Right lobe of liver (tissue), 6 donors: ENCODE measurements around the gene TRMT44. TPM values are rescaled to one million over a fixed set of nuclear protein-coding genes. Genes with fewer than 3 reads are reported as not detected.

Experiments used
- ATAC-seq, 4 donors: fragments of 200-7000 bp; cut with Tn5 transposase; one replicate each; pipeline ENCODE4 v1.9.1; 2020; ENCODE audit warnings: mild to moderate bottlenecking in 4 of 4, moderate library complexity in 4 of 4
- DNase-seq, 3 donors: peaks; one replicate each; pipeline ENCODE4 v3.0.0-alpha.2; 2020
- H3K27ac ChIP-seq, 3 donors: fragments of 200-600 bp; one replicate each; pipeline ENCODE4 v1.8.0; 2022
- H3K27me3 ChIP-seq, 2 donors: fragments of 200-600 bp; one replicate each; pipeline ENCODE4 v1.8.0; 2022
- H3K36me3 ChIP-seq, 4 donors: fragments of 200-600 bp; sonication (generic) in 1 of 4; one replicate each; pipeline versions ENCODE4 v1.5.1 to v1.8.0; 2017 to 2022; ENCODE audit warnings: control low read depth in 1 of 4
- H3K4me1 ChIP-seq, 4 donors: fragments of 200-600 bp; sonication (generic) in 1 of 4; one replicate each; pipeline versions ENCODE4 v1.5.1 to v1.8.0; 2017 to 2022; ENCODE audit warnings: control low read depth in 1 of 4
- H3K4me3 ChIP-seq, 3 donors: fragments of 200-600 bp; one replicate each; pipeline ENCODE4 v1.8.0; 2022
- H3K9me3 ChIP-seq, 4 donors: fragments of 200-600 bp; sonication (generic) in 1 of 4; one replicate each; pipeline versions ENCODE4 v1.5.1 to v1.8.0; 2017 to 2022; ENCODE audit warnings: control low read depth in 1 of 4
- CTCF ChIP-seq, 4 donors: fragments of 200-600 bp in 3 of 4; fragments of 450-650 bp in 1 of 4; IDR thresholded peaks; one replicate each; pipeline versions ENCODE4 v1.5.1 to v1.8.0; 2016 to 2022; ENCODE audit warnings: antibody characterized with exemption in 4 of 4, mild to moderate bottlenecking in 2 of 4
- POLR2A ChIP-seq: fragments of 450-650 bp; IDR thresholded peaks from one replicate; pipeline ENCODE4 v1.6.1; 2017; ENCODE audit warnings: antibody characterized with exemption, mild to moderate bottlenecking
- WGBS: methylation state at CpG from one replicate; pipeline ENCODE4 v1.1.6; 2018; ENCODE audit warnings: low coverage, low lambda C conversion rate; ENCODE audit not compliant: insufficient coverage; ENCODE audit errors: missing lambda C conversion rate; 5-methylcytosine and 5-hydroxymethylcytosine counted together
- intact Hi-C, 2 donors: fragments of 100-400 bp; cut with DNase I; formaldehyde crosslinking; loops; one replicate each; pipeline versions ENCODE4 v1.11.2 to v1.14.1; 2022
- total RNA-seq, 6 experiments: library from RNA; depleted of rRNA in 2 of 6; stranded (reverse); fragments of >200 nt in 2 of 6; fragmentation: NEBNext Ultra II Directional in 3 of 6; extraction: Animal tissue kit (Norgen Biotek cat#: 25700) in 3 of 6; gene quantifications; one replicate each; pipeline versions ENCODE4 v1.1.0 to v1.2.4, GENCODE V29; 2016 to 2023
- donor health status: DM: no; HTN: yes; CAD: no.
- donor health status: DM: no; HTN: no; CAD: no.
- donor health status: DM: no; HTN: no; CAD: no.
- donor health status: DM: no; HTN: yes; CAD: no.
- donor health status: DM: no; HTN: yes; CAD: no.

The TRMT44 gene
- total RNA-seq, 6 experiments from 2014 or later: 8.8 to 10.6 (median 9.6) TPM

- 85% methylated on average over 3 of the region's 3 CpGs for WGBS
- no peak for TF ChIP-seq CTCF (IDR thresholded peaks at IDR 0.05)
- DNase-seq (no peak), ATAC-seq (no peak)
- H3K27ac ChIP-seq: no peak overlapping the region
- no peaks in the 10 kb centered on the region for H3K27me3 ChIP-seq
- H3K4me3 ChIP-seq: no peak overlapping the region
- intact Hi-C loops: no loop called here
- H3K9me3 ChIP-seq: no peaks in the 10 kb centered on the region
- peaks cover 0 to 22% (median 8%) of the 10 kb centered on the region in 4 donors for H3K4me1 ChIP-seq
- peaks cover 0 to 9% (median 2%) of the 10 kb centered on the region in 4 donors for H3K36me3 ChIP-seq
These were observed 5.5 kb downstream of the TRMT44 start for GRCh38 chr4:8446122-8446521.

GRCh38 chr4:8451440-8452182 is 11.0 kb downstream of the TRMT44 start:
- H3K27me3 ChIP-seq: no peaks in the 10 kb centered on the region
- peak; percentile 69 to 89 (median 81) for ATAC-seq
- DNase-seq: no peak
- peaks cover 0 to 8% (median 0%) of the 10 kb centered on the region in 4 donors for H3K4me1 ChIP-seq
- intact Hi-C loops: no loop called here
- peaks cover 0 to 52% (median 25%) of the 10 kb centered on the region in 4 donors for H3K36me3 ChIP-seq
- no peak overlapping the region for H3K4me3 ChIP-seq
- no peaks in the 10 kb centered on the region for H3K9me3 ChIP-seq
- no peak for TF ChIP-seq CTCF (IDR thresholded peaks at IDR 0.05)
- TF ChIP-seq POLR2A: no peak
- peak overlapping the region in 1 of 3 donors; percentile 27 for H3K27ac ChIP-seq
- WGBS: 80% methylated on average over 9 of the region's 11 CpGs

GRCh38 chr4:8453957-8454356 is 13.4 kb downstream of the TRMT44 start:
- no peak for DNase-seq
- Histone ChIP-seq H3K4me3 (no peak overlapping the region), H3K4me1 (peaks cover 0 to 8% (median 0%) of the 10 kb centered on the region in 4 donors), H3K27ac (no peak overlapping the region), H3K27me3 (no peaks in the 10 kb centered on the region), H3K36me3 (peaks cover 0 to 52% (median 26%) of the 10 kb centered on the region in 4 donors), H3K9me3 (no peaks in the 10 kb centered on the region)
- intact Hi-C loops: no loop called here
- TF ChIP-seq POLR2A (no peak), CTCF (IDR thresholded peaks at IDR 0.05) (no peak)
- peak in 1 of 4 donors; percentile 75 for ATAC-seq
- 60% methylated on average over 2 of the region's 3 CpGs for WGBS

GRCh38 chr4:8457646-8458252 is 17.2 kb downstream of the TRMT44 start:
- H3K4me1 ChIP-seq: peaks cover 0 to 8% (median 0%) of the 10 kb centered on the region in 4 donors
- TF ChIP-seq POLR2A: no peak
- no peak for TF ChIP-seq CTCF (IDR thresholded peaks at IDR 0.05)
- no peak overlapping the region for H3K4me3 ChIP-seq
- intact Hi-C loops: no loop called here
- ATAC-seq: no peak
- no peaks in the 10 kb centered on the region for H3K27me3 ChIP-seq
- no peaks in the 10 kb centered on the region for H3K9me3 ChIP-seq
- H3K36me3 ChIP-seq: peaks cover 0 to 37% (median 20%) of the 10 kb centered on the region in 4 donors
- H3K27ac ChIP-seq: no peak overlapping the region
- no peak for DNase-seq
- 84% methylated on average over 9 of the region's 9 CpGs for WGBS
